Stromal cell of bone marrow (primary cell): ENCODE results near the gene GDPD1.
"Not testable (repeated sequence)": the region's sequence is repeated elsewhere in the genome, so short reads cannot be mapped to it uniquely, and the experiment has no call there.

Source experiments
- DNase-seq: peaks from one replicate; pipeline ENCODE4 v3.0.0-alpha.2; 2012; ENCODE audit warnings: low read depth

Gene GDPD1

DNA sequence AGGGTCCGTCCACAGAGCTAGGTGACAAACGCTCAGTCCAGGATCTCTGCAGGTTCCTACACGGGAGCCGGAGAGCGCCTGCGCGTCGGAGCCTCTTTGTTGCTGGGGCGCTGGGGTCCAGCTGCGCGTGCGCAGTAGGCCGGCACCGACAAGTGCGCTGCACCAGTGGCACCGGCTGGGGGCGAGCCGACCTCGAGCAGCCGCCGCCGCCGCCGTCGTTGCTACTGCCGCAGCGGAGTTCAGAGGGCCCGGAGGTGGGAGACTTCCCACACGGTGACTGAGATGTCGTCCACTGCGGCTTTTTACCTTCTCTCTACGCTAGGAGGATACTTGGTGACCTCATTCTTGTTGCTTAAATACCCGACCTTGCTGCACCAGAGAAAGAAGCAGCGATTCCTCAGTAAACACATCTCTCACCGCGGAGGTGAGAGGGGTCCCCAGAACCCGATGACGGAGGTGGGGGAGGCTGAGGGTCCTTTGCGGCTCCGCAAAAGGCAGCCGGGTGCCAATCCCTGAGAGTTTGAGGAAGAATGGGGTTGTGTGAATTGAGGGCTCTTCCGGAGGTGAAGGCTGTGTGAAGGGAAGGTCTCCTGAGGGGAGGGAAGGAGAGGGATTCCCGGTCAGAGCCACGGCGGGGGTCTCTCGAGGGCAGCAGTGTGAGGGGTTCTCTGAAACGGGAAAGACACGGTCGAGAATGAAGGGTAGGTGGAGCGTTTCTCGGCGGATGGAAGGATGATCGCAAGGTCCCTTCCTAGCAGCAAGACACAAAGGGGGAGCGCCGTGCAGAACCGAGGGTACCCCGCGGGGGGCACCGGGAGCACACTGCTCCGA, at the start of gene GDPD1:
Gene GDPD1, plus strand, starts transcription at position 184 of the 831 bp plus-strand sequence. Its CDS starts 99 bp downstream, at position 283.
- DNase-seq = peak; percentile 79

DNA sequence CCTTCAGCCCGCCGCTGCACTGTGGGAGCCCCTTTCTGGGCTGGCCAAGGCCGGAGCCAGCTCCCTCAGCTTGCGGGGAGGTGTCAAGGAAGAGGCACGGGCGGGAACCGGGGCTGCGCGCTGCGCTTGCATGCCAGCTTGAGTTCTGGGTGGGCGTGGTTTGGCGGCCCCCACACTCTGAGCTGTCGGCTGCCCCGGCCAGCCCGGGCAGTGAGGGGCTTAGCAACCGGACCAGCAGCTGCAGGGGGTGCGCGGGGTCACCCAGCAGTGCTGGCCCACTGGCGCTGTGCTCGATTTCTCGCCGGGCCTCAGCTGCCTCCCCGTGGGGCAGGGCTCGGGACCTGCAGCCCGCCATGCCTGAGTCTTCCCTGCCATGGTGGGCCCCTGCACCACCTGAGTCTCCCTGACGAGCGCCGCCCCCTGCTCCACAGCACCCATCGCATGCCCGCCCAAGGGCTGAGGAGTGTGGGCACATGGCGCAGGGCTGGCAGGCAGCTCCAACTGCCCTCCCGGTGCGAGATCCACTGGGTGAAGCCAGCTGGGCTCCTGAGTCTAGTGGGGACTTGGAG, 47.8 kb upstream of the GDPD1 start:
- DNase-seq = no peak

DNA sequence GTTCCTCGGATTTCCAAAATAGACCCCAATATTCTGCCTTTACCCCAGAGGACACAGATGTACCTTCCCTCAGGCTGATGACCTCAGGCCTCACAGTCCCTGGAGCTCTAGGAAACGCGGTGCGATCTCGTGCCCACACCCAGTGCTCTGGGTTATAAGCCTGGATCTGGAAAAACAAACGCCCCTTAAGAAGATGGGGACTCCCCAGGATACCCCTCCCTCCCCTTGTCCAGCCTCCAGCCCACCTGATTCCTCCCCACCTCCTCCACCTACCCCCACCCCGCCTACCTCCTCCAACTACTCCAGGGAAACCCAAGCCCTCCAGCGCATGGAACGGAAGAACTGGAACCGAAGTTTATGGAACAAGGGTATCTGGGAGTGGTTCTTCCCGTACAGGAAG, 45.6 kb upstream of the GDPD1 start:
- no peak for DNase-seq

DNA sequence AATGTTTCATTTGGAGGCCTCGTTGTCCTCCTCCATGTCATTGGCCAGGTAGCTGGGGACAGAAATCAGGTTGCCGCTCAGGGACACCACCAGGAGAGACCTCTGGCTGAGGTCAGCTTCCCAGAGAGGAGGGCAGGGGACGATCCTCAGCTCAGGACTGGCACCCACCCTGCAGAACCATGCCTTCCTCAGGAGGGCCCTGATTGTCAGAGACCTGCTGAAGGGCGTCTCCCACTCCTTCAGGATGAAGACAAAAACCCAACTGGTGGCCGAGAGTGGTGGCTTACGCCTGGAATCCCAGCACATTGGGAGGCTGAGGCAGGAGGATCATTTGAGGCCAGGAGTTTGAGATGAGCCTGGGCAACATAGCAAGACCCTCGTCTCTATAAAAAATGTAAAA, 45.2 kb upstream of the GDPD1 start:
- no peak for DNase-seq

DNA sequence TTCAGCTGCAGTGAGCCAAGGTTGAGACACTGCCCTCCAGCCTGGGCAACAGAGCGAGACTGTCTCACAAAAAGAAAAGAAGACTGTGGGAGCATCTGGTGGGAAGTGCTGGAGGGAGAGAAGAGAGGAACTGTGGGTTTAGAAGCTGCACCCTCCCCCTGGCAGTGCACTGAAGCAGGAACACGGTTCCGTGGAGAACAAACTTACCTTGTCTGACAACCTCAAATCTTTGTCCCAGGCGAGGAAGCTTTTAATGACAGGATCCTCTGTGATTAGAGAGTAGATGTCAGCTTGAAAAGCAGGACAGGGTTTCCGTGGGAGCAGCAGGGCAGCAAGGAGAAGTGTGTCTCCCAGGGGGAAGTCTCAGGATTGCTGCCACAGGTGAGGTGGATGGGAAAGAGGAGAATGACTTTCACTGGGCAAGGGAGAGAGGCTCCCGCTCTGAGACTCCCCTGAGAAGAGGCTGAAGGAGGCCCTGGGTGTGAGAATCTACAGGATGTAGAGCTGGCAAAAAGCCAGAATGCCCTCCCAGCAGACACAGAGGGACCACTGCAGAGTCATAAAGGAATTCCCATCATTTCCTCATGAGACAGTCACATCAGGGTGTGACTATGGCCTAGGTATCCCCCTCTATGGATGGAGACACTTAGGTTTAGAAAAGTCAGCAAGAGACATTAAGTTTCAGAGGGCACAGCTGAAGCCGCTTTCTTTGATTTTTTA, 41.9 kb upstream of the GDPD1 start:
- DNase-seq = no peak

DNA sequence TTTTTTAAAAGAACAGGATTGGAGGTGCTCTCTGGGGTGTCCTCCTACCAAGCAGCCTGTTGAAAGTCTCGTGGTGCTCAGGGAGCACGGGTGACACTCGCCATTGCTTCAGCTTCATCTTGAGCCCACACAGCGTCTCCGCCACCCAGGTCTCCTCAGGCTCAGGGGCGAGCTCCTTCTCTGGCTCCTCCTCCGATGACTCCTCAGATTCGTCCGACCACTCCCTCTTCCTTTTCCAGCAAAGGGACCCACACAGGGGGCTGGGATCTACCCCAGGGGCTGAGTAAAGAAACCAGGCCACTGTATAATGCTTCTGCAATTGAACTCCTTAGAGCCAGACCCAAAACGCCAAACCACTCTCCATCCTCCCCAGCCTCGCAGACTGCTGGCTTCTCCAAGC, 40.7 kb upstream of the GDPD1 start:
- DNase-seq = not testable (repeated sequence)

DNA sequence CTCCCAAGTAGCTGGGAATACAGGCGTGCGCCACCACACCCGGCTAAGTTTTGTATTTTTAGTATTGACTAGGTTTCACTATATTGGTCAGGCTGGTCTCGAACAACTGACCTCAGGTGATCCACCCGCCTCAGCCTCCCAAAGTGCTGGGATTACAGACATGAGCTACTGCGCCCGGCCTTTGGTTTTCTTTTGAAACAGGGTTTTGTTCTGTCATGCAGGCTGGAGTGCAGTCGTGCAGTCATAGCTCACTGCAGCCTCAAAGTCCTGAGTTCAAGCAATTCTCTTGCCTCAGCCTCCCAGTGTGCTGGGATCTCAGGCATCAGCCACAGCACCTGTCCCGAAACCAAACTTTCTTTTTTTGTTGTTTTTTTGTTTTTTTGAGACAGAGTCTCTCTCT, 39.7 kb upstream of the GDPD1 start:
- no peak for DNase-seq

DNA sequence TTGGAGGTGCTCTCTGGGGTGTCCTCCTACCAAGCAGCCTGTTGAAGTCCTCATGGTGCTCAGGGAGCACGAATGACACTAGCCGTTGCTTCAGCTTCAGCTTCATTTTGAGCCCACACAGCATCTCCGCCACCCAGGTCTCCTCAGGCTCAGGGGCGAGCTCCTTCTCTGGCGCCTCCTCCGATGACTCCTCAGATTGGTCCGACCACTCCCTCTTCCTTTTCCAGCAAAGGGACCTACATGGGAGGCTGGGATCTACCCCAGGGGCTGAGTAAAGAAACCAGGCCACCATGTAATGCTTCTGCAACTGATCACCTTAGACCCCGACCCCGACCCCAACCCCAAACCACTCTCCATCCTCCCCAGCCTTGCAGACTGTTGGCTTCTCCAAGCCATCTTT, 38.8 kb upstream of the GDPD1 start:
- DNase-seq = no peak

DNA sequence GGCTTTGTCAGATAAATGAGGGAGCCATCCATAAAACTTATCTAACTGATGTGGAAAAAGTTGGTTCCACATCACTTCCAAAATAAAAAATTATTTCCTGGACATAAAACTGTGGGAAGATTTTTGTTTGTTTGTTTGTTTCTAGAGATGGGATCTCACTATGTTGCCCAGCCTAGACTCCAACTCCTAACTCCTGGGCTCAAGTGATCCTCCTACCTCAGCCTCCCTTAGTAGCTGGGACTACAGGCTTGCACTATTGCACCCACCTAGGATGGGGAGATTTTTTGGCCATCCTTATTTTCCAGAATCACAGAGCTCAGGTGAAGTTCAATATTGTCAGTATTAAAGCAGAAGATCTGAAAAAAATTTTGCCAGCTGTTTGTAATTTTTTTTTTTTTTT, 34.3 kb upstream of the GDPD1 start:
- DNase-seq = no peak

DNA sequence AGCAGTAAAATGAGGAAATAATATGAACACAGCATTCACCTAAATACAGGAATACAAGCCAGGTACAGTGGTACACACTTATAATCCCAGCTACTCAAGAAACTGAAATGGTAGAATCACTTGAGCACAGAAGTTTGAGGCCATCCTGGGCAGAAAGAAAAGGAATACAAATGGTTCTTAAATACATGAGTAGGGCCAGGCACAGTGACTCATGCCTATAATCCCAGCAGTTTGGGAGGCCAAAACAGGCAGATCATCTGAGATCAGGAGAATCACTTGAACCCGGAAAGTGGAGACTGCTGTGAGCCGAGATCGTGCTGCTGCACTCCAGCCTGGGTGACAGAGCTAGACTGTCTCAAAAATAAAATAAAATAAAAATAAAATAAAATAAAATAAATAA, 33.5 kb upstream of the GDPD1 start:
- DNase-seq = no peak

DNA sequence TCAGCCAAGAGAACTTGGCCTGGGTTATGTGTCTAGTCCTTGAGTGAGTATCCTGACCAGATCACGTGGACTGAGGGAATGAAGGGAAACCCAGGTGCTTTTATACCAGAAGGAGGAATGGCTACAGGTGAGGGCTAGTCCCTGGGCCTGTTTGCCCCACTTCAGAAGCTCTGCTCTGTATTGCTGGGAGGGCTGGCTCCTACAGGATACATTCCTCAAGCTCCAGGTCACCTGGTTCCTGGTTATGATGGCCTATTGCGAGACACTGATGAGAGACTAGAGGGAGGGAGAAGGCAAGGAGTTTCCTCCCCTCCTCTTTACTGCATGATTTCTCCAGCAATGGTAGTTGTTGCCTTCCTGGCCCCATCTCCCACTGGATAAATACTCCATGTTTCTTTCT, 29.5 kb upstream of the GDPD1 start:
- DNase-seq = no peak

DNA sequence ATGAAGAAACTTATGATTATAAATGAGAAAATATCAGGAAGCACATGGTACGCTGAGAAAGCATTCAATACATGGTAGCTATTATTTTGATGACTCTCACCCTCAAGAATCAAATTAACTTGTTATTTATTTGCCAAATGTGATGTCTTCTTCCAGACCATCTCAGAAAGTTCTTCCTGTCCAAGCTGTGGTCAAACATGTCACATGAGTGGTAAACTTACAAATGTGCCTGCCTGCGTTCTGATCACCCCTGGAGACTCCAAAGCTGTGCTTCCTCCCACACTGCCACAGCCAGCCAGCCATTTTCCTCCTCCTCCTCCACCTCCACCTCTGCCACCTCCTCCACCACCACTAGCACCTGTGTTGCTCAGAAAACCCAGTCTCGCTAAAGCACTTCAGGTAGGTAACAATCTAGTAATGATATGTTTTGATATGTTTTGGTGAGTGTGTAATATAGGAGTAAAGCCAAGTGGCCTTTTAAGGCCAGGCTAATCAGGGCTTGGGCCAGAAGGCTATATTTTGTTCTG, 26.9 kb upstream of the GDPD1 start:
- DNase-seq = no peak

DNA sequence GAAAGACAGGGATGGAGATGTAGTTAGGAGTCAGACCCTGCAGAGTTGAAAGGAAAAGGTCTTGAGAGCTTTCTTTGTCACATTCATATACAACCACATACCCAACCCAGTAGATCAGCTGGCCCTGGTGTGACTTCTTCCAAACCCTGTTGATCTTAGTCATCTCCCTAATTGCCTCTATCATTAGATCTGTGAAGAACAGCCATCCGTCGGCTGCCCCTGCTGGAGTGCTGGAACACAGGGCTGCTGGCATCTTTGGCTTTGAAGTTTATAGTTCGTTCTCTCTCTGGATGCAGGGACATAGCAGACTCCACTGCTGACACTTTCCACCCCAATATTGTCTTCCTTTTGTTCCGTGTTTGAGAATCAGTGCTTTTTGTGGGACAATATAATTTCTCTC, 20.9 kb upstream of the GDPD1 start:
- no peak for DNase-seq

DNA sequence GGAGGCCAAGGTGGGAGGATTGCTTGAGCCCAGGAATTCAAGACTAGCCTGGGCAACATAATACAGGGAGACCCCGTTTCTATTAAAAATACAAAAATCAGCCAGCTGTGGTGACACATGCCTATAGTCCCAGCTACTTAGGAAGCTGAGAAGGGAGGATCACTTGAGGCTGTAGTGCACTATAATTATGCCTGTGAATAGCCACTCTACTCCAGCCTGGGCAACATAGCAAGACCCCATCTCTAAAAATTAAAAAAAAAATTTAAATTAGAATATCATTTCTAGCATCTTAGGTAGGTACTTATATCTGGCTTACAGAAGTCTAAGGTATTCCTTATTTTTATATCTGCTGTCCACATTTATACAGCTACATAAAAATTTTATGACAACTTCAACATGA, 18.0 kb upstream of the GDPD1 start:
- DNase-seq = no peak

DNA sequence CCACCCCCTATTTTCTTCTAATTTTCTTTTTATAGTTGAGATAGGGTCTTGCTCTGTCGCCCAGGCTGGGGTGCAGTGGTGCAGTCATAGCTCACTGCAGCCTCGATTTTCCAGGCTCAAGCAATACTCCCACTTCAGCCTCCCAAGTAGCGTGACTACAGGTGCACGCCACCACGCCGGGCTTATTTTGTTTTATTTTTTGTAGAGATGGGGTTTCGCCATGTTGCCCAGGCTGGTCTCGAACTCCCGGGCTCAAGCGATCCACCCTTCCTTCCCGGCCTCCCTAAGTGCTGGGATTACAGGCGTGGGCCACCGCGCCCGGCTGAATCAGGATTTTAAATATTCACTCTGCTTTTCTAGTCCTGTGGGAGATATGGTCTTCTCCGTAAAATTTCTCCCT, 941 bp upstream of the GDPD1 start:
- DNase-seq = no peak

DNA sequence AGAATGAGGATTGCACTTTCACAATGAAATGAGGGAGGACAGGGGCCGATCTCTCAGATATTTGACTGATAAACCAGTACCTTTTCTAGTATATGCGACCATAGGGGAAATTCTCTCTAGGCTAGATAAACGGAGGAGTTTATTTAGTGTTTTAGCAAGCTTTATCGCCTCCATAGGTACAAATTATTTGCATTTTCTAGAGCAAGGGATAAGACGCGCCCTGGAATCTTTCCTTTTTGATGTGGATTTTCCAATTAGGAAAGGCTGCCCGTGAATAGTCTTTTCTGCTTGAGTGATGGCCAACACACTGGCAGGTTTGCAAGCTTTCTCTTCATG, 351 bp upstream of the GDPD1 start:
- no peak for DNase-seq

DNA sequence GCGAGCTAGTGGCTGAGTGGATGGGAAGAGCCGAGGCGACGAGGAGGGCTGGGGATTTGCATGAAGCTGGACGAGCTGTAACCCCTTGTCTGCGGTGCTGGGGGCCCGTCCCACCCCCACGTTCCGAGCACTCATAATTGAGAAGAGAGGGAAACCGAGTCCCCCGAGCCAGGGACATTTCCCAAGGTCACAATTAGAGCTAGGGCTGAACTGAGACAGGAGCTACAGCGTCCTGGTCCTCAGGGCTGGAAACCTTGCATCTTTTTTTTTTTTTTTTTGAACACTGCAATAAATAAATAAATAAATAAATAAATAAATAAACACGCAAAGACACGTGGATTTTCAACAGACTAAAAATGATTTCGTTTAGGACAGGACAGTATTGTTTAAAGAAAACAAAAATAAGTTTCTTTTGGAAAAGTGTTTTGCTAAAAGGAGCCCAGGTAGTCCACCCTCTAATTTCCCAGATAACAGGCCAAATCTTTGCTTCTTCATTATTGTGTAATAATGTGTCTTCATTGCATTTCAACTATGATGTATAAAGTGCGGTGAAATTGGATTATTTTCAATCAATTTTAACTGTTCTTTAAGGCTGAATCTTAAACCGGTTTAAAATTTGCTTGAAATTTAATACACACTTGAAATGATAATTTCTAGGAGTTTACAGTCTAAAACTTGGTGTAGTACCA, 992 bp downstream of the GDPD1 start:
- DNase-seq = no peak

DNA sequence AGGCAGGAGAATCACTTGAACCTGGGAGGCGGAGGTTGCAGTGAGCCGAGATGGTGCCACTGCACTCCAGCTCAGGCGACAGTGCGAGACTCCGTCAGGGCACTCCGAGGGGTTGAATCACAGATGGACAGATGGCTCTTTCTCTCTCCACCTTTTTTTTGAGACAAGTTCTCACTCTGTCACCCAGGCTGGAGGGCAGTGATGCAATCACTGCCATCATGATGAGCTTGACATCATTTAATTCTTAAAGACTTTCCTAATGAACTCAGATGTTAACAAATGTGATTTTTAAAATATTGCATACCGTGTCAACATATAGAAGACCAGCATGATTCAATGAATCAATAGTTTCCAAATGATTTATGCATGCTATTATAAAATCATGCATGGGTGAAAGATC, 3.5 kb downstream of the GDPD1 start:
- DNase-seq = no peak

DNA sequence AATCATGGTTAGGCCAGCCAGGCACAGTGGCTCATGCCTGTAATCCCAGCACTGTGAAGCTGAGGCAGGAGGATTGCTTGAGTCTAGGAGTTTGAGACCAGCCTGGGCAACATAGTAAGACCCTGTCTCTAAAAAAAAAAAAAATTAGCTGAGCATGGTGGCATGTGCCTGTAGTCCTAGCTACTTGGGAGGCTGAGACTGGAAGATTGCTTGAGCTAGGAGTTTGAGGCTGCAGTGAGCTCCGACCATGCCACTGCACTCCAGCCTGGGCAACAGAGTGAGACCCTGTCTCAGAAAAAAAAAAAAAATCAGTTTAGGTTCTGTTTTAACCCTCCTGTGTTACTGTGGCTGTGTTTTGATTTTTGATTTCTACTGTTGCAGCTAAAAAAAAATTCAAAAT, 8.3 kb downstream of the GDPD1 start:
- DNase-seq = not testable (repeated sequence)

DNA sequence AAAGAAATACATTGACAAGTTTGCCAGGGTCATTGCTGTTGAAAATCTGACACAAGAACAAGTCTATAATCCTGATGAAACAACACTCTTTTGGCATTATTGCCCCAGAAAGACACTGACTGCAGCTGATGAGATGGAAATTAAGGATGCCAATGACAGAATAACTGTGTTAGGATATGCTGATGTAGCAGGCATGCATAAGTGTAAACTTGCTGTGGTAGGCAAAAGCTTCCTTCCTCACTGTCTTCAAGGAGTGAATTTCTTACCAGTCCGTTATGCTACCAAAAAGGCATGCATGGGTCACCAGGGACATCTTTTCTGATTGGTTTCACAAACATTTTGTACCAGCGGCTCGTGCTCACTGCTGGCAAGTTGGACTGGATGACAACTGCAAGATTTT, 10.5 kb downstream of the GDPD1 start:
- no peak for DNase-seq

DNA sequence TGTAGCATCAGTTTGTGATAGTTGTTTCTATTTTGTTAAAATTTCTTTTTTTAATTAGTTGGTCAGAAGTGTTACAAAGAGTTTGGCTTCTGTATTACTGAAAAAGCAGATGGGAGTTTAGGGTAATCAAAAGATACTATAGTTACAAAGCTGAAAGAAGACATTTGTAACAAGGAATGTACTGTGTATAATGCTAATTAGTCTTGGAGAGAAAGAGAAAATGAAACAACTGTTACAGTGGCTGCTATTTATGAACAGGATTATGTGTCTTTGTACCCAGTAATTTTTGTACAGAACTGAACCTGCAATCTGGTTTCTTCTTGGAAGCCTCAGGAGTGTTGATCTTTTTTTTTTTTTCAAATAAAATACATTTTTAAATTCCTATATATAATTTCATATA, 14.3 kb downstream of the GDPD1 start:
- no peak for DNase-seq

DNA sequence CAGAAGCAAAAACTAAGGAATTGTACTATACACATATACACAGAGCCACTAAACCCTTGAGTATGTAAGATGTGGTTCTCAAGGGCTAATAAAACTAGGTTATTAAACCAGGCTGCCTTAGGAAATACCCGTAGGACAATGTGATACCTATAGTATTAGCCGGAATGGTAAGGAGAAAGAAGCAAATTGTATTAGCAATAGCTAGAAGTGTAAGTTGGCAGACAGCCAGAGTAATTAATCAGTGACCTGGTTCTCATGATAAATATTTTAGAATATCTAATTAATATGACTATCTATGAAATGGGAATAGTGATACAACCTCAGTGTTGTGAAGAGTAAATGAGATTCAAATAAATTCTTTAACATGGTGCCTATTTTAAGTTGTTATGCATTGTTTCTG, 18.6 kb downstream of the GDPD1 start:
- no peak for DNase-seq

DNA sequence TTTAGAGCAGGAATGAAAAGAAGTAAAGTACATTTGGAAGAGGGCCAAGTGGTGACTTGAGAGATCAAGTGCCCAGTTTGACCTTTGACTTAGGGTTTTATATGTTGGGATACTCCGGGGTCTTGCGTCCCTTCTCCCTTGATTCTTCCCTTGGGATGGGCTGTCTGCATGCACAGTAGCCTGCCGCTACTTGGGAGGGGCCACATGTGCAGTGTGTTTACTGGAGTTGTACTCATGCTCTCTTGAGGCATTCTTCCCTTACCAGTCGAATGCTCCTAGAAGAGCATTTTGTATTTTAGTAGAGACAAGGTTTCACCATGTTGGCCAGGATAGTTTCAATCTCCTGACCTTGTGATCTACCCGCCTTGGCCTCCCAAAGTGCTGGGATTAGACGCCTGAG, 23.8 kb downstream of the GDPD1 start:
- no peak for DNase-seq
